Activated naive CD4-positive, alpha-beta T cell (primary cell): ENCODE results near the gene EDA2R.
A peak's percentile ranks its signal among the peaks of the same experiment; 100 is the strongest.

ENCODE experiments used
- DNase-seq, 4 experiments: peaks; one replicate each; lab custom pipeline; 2025; lab: John Stamatoyannopoulos, UW

Gene EDA2R, protein sequence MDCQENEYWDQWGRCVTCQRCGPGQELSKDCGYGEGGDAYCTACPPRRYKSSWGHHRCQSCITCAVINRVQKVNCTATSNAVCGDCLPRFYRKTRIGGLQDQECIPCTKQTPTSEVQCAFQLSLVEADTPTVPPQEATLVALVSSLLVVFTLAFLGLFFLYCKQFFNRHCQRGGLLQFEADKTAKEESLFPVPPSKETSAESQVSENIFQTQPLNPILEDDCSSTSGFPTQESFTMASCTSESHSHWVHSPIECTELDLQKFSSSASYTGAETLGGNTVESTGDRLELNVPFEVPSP

DNA sequence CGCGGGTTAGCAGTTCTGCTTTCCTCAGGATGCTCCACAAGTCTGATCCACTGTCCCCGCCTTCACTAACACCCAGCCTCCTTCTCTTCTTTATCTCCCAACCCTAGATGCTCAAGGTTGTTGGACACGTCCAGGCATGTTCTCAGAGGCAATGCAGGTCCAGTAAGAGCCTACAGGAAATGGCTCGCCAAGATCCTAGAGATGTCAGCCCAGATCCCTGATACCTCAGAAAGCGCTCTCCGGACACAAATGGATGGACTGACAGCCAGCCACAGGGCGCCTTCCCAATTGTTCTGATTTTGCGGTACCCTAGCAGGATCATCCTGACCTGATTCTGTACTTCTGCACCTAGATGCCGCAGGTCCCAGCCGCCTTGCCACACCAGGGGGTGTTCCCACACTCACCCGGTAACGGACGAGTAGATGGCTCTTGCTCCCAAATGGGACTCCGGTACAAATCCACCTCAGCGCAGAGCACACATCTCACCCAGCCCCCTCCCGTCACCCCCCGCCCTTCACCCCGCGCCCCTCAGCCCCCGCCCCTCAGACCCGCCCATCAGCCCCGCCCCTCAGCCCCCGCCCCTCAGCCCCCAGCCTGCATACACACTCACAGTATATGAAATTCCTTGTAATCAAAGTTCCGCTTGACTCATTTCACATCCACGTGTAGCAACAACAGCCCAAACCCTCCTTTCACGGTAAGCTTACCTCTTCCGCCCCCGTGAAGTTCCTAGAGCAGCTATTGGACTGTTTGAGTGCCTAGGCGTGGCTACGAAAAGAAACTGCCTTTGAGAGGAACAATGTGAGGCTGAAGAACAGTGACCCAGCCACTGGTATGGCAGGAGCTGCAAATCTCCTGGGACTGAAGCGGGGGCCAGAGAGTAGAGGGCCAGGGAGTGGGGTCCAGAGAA is at the start of gene EDA2R:
Gene EDA2R, minus strand, starts transcription at position 488 of the 910 bp plus-strand sequence. CDS start 23,058 bp downstream, outside the sequence.
- peak in 1 of 4 experiments; percentile 1 for DNase-seq

DNA sequence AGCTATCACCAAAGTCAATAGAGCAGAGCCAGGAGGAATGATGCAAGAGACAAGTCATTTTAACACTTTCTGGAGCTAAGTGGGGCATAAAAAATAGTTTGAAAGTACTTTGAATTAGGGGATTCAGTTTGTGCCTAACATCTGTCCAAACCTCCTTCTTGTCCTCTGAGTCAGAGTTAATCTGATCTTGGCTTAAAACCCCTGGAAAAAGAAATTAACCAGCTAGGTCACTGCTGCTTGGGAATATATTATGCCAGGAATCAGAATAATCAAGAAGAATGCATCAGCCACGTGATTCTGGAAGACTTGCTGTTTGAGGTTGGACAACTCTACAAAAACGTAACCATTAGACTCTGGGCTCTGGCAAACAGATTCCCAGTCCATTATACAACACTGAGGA is 45.3 kb upstream of the EDA2R start:
- DNase-seq = no peak

DNA sequence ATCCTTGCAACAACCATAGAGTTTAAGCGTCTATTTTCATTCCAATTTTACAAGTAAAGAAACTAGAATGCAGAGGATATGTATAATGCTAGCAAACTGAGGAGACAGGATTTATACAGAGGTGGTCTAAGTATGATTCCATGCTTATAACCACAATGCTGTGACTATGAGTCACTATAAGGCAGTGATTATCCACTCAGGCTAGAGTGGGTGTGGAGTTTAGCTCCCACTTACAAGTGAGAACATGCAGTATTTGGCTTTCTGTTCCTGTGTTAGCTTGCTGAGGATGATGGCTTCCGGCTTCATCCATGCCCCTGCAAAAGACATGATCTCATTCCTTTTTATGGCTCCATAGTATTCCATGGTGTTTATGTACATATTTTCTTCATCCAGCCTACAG is 41.6 kb upstream of the EDA2R start:
- DNase-seq = no peak

DNA sequence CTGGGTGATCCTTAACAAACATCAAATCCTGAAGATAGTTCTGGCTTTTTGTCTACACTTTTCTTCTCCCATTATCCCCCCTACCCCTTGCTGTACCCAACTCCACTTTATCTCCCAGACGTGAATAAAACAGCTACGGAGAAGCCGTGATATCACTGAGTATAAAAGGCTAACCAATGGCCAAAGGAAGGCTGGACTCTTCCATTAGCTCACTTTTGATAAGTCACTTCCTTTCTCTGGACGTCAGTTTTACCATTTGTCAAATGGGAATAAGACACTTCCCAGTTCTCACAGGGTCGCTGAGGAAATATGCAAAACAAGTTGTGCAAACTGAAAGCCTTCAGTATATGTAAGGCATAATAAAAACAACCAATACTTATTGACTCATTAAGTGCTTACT is 38.6 kb upstream of the EDA2R start:
- DNase-seq = no peak

DNA sequence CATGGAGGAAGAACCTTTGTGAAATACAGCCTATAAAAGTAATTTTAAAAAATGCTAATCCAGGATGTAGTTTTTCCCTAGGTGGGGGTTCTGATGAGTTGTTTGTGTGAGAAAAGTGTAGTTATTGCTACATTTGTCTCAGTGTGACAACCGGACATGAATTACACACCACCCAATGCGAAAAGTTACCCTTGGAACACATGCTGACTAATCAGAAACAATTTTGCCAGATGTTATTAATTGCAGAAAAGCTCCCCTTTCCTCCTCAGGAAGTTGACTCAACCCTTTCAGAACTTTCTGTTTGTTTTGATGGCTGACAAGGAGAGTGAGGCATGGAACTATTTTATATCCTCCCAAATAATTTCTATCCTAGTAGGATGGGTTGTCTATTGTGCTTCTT is 38.1 kb upstream of the EDA2R start:
- DNase-seq = no peak

DNA sequence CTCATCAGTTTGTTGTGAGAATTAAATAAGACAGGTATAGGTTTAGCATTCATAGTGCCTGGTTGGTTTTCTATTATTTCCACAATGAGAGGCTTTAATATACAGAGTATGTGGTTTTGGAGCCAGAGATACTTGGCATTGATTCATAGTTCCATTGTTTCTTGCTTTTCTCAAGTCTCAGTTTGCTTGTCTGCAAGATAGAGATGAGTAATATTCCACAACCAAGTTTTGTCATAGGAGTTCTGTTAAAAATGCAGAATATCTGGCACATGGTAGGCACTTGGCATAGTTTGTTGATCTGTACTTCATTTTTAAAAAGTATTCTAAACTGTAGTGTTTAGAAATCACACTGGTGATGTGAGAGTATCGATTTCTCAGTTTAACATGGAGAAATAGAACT is 37.5 kb upstream of the EDA2R start:
- no peak for DNase-seq

DNA sequence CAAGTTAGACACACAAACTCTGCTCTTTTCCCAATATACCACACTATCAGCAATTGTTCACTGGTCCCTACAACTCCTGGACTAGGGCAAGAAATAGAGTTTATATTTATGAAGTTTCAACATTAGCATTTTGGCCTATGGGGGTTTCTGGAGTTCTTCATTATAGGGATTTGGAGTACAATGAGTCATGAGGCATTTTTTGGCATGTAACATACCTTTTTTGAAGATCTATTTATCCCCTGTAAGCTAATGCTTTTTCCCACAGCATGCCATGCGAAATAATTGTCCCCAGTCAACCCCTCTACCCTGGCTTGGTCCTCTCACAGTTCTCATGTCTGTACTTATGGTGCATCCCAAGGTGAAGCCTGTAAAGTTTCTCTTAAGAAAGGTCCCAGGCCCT is 36.7 kb upstream of the EDA2R start:
- no peak for DNase-seq

DNA sequence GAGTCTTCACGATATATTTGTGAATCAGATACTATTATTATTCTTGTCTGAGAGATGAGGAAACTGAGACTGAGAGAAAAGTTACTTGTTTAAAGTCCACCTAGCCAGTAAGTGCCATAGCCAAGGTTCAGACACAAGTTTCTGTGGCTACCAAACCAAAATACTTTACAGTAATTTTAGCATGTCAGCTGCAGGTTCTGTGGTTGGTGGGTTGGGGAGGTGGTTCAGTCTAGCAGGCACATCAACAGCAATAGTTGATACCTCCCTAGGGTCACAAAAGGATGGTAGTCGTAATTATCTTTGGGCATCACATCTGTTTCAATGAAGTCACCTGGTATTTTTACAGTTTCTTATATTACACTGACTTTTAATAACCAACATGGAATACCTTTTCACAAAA is 35.6 kb upstream of the EDA2R start:
- DNase-seq = no peak

DNA sequence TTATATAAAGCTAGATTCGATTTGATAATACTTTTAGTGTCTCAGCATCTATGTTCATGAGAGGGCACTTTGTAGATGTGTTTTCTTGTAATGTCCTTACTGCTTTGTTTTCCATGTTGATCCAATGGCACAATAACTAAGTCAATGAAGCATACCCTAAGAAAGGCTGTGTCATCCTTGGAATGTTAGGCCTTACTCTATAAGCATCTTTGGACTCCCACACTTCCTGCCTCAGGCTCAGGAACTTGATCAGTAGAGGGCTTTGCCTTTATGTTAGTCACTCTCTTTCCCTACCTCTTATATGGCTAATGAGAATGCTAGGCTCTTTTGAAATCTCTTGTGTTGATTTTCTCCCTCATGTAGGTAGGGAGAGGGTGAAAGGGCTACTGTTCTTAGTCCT is 33.2 kb upstream of the EDA2R start:
- DNase-seq = no peak

DNA sequence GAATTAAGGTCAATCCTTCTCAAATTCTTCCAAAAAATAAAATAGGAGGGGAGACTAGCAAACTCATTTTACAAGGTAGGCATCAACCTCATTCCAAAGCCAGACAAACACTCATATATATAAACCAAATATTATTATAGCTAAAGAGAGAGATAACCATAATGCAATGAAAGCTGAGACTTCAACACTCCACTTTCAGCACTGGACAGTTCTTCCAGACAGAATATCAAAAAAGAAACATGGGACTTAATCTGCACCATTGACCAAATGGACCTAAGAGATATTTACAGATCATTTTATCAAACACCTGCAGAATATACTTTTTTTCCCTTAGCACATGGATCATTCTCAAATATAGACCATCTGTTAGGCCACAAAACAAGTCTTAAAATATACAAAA is 15.5 kb upstream of the EDA2R start:
- DNase-seq = no peak

DNA sequence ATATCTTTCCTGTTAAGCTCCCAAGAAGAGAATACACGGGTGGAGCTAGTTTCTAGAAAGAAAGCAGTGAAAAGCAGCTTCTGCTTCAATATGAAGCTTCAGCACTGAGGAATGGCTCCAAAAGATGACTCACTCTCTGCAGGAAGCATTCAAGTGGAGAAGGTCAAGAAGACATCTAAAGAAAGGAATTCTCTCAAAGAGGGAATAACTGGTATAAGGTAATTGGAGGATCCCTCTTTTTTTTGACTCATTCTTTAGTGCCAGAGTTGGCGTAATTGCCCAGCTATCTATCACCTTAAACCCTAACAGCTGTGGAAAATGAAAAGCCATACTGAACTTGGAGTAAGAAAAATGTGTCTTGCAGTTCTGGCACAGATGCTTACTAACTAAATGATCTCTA is 3.5 kb downstream of the EDA2R start:
- DNase-seq = no peak

DNA sequence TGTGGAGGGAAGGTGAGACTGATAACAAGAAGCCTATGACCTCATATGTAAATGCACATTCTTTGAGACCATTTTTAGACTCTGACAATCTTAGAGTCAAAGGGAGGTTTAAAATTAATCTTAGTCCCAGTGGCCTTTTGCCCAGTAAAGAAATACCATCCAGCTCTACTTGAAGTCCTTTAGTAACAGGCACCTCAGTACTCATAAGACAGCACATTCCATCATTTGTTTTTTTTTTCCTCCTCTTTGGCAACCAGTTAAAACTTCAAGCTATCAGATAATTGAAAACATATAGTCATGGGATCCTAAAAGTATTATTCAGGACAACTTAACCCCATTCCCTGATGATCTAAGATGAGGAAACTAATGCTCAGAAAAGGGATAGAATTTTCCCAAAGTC is 4.6 kb downstream of the EDA2R start:
- DNase-seq = no peak

DNA sequence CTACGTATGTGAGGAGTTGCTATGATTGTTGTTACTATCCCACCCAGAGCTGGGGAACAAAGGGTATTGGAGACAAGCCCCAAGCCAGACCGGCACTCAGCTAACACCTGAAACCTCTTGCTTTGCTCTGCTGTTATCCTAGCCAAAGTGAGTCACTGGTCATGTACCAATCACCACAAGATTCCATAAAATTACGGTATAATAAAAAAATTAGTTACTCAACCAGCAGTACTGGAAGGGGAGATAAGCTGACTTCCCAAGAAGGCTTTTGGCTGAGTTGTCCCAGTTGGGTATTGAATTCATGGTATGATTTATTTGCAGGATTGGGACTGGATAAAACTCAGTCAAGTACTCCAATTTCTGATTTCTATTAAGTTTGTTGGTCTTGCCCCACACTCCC is 5.3 kb downstream of the EDA2R start:
- no peak for DNase-seq

DNA sequence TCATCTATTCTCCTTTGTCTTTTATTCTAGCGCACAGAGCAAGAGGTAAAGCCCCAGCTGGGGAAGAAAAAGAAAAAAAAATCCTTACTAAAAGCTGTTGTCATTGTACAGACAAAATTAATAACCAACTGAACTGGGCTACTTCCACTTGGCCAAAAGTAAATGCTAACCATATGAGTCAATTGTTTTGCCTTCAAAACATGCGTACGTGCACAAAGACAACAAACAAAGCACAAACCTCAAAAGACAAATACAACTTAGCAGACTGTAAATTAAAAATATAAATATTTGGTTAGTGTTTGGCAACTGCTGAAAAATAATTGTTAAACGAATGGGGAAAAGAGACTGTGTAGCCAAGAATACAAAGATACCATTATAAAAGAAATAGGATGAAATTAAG is 5.9 kb downstream of the EDA2R start:
- no peak for DNase-seq

DNA sequence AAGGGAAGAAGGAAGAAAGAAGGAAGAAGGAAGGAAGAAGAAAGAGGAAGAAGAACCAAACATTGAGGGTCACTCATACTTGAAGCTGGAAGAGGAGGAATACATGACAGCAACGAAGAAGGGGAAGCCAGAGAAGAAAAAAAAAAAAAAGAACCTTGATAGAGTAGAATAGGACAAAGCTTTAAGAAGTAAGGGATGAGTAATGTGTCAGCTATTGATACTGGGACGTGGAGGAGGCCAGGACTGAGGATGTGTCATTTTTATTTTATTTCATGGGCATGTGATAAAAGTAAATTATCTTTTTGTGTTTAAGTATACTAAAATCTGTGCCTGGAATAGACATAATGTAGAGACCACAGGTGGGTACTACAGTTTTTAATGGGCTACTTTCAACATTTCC is 6.4 kb downstream of the EDA2R start:
- DNase-seq = no peak

DNA sequence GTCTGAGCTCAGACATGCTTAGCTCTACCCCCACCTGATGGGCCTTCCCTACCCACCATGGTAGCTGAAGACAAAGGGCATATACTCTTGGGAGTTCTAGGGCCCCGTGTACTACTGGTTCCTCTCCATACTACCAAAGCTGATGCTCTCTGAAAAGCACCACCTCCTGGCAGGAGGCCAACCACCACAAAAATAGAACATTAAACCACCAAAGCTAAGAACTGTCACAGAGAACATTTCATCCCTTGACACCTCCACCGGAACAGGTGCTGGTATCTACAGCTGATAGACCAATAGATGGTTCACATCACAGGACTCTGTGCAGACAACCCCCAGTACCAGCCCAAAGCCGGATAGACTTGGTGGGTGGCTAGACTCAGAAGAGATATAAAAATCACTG is 13.4 kb downstream of the EDA2R start:
- no peak for DNase-seq

DNA sequence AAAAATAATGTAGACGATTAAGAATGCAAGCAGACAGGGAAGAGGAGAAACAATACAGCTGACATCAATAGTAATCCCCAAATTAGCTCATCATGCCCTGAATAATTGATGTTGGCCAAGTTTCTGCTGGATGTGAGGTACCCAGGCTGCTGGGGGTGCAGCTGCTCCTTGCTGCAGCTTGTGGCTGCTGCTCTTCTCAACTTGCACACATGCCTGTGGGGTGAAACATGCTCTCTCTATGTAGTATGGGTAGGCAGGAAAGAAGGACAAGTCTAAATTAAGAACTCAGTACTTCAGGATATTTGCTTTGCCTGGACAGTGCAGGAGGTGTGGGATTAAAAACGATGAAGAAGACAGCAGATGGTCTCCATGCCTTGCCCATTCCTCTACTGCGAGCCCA is 16.7 kb downstream of the EDA2R start:
- DNase-seq = no peak

DNA sequence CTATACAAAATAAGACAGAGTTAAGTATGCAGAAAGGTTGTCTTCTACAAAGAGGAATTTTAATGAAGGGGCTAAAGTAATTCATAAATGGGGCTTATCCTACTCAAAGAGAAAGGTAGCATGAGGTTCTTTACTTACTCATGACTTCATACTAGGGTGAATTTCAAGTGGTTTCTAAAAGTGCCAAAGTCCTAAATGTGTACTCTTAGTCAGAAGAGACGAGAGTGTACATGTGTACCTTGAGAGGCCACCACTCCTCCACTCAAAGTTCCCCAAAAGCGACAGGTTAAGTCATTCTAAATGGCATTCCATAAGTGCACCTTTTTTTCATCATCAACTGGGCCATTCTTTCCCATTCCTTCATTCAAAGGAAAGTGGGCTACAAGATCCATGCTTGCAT is 21.9 kb downstream of the EDA2R start:
- no peak for DNase-seq

DNA sequence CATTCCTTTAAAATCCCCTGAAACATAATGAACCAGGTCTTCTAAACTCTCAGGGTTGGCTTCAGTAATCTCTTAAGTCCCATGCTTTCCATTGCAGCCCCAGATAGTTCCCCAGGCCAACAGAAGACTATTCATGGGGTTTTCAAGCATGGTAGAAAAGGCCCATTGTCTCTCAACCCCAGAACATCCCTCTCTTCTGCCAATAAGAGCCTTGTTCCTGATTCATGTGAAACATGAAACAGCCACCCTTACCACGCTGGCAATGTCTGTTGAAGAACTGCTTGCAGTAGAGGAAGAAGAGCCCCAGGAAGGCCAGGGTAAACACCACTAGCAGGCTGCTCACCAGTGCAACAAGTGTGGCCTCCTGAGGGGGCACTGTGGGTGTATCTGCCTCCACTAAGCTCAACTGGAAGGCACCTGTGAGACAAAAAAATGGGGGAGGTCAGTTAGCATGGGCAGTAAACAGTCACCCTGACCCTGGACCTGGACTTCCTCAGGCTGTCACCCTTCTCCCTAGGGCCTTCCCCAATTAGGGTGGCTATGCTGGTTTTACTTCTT is 36.4 kb downstream of the EDA2R start:
- DNase-seq = no peak

DNA sequence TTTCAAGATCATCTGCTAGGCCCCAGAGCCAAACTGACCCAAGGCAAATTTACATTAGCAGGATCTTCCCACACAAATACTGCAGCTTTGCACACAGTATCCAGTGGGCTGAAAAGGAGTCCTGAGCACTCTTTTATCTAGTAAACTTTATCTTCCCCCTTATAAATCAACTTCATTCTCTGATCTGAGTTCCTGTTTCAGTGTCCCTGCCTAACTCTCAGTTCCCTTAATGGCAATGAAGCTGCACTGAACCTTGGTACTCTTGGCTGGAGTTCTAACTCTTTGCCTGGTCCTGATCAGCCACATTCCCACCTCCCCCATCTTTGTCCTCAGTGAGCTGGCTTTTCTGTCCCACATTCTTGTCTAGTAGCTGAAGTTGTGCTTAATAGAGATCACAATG is 37.4 kb downstream of the EDA2R start:
- DNase-seq = no peak

DNA sequence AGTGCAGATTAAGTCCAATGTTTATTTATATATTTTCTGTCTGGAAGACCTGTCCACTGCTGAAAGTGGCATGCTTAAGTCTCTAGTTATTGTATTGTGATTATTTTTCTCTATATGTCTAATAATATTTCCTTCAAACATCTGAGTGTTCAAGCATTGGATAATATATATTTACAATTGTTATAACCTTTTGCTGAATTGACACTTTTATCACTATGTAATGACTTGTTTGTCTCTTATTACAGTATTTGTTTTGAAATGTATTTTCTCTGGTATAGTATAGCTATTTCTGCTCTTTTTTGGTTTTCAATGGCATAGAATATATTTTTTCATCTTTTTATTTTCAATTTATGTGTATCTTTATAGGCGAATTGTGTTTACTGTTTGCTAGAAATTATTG is 59.7 kb downstream of the EDA2R start:
- DNase-seq = no peak

DNA sequence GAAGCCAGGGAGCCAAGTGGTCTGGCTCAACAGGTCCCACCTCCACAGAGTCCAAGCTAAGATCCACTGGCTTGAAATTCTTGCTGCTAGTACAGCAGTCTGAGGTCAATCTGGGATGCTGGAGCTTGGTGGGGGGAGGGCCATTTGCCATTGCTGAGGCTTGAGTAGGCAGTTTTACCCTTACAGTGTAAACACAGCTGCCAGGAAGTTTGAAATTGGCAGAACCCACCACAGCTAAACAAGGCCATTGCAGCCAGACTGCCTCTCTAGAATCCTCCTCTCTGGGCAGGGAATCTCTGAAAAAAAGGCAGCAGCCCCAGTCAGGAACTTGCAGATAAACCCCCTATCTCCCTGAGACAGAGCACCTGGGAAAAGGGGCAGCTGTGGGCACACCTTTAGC is 84.9 kb downstream of the EDA2R start:
- DNase-seq = no peak

DNA sequence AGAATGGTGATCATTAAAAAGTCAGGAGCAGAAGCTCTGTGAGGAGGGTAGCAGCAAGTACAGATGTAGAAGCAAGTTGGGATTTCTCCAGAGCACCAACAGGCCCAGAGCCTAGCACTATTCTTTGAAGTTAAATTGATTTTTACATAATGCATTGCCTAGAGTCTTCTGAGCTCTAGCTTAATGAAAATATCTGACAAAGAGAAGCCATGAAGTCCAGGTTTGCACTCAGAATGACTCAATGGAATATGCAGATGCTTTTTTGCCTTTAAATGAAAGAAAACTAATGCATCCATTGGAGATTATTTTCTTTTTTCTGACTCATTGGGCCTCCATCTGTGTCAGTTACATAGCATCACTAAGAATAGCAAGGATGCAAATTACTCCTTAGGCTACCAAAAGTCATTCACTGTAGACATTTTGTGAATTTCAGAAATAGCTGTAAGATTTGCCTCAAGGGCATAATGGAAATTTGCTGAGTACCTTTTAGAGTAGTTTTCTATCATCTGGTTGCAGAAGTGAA is 91.0 kb downstream of the EDA2R start:
- no peak for DNase-seq
